Smooth muscle cell (in vitro differentiated cells): ENCODE results near the gene IRS4. TPM values are rescaled to one million over a fixed set of nuclear protein-coding genes. Genes with fewer than 3 reads are reported as not detected.

Experiments used
- DNase-seq: peaks from one replicate; lab custom pipeline; 2025; ENCODE audit not compliant: unreplicated experiment; lab: John Stamatoyannopoulos, UW
- H2AFZ ChIP-seq: fragments of 200-600 bp; sonication (generic); 2 replicates; pipeline ENCODE4 v1.6.0; 2016; ENCODE audit warnings: antibody characterized with exemption, low read depth, mild to moderate bottlenecking
- H3F3A ChIP-seq: fragments of 200-600 bp; sonication (generic); 2 replicates; pipeline ENCODE4 v1.6.0; 2017; ENCODE audit warnings: antibody characterized with exemption, low read depth
- H3K27ac ChIP-seq: fragments of 200-600 bp; sonication (generic); 2 replicates; pipeline ENCODE4 v1.5.1; 2016; ENCODE audit warnings: low read depth, mild to moderate bottlenecking
- H3K27me3 ChIP-seq: fragments of 200-600 bp; sonication (generic); 2 replicates; pipeline ENCODE4 v1.6.1; 2016; ENCODE audit warnings: low read depth, mild to moderate bottlenecking
- H3K36me3 ChIP-seq: fragments of 200-600 bp; sonication (generic); 2 replicates; pipeline ENCODE4 v1.5.1; 2016; ENCODE audit warnings: low read depth
- H3K4me1 ChIP-seq: fragments of 200-600 bp; sonication (generic); 2 replicates; pipeline ENCODE4 v1.5.1; 2016; ENCODE audit warnings: low read depth
- H3K4me2 ChIP-seq: fragments of 200-600 bp; sonication (generic); 2 replicates; pipeline ENCODE4 v1.6.0; 2016; ENCODE audit warnings: mild to moderate bottlenecking
- H3K4me3 ChIP-seq: fragments of 200-600 bp; sonication (generic); 2 replicates; pipeline ENCODE4 v1.5.1; 2016; ENCODE audit warnings: mild to moderate bottlenecking
- H3K79me2 ChIP-seq: fragments of 200-600 bp; sonication (generic); 2 replicates; pipeline ENCODE4 v1.6.0; 2016; ENCODE audit warnings: low read depth, mild to moderate bottlenecking
- H3K9ac ChIP-seq: fragments of 200-600 bp; sonication (generic); 2 replicates; pipeline ENCODE4 v1.6.0; 2016; ENCODE audit warnings: low read depth
- H3K9me3 ChIP-seq: fragments of 200-600 bp; sonication (generic); replicated peaks from 2 replicates; pipeline ENCODE4 v1.5.1; 2016; ENCODE audit warnings: low read depth
- H4K20me1 ChIP-seq: fragments of 200-600 bp; sonication (generic); 2 replicates; pipeline ENCODE4 v1.6.0; 2016; ENCODE audit warnings: low read depth
- CTCF ChIP-seq: fragments of 200-600 bp; sonication (generic); IDR thresholded peaks from 2 replicates; pipeline ENCODE4 v1.5.1; 2017; ENCODE audit warnings: borderline replicate concordance, mild to moderate bottlenecking, antibody characterized with exemption; ENCODE audit not compliant: insufficient read depth, poor library complexity, severe bottlenecking
- WGBS: methylation state at CpG from one replicate; pipeline ENCODE4 v1.1.7; 2016; ENCODE audit warnings: low lambda C conversion rate; 5-methylcytosine and 5-hydroxymethylcytosine counted together
- polyA plus RNA-seq: library from polyadenylated mRNA; unstranded; fragments of >200 nt; fragmentation: Nextera tagmentation; extraction: Ambion mirVana; gene quantifications from 2 replicates; pipeline ENCODE4 v1.2.1, GENCODE V29; 2016
- total RNA-seq: library from RNA; depleted of rRNA; stranded (reverse); fragments of >200 nt; gene quantifications from 2 replicates; pipeline ENCODE4 v1.2.3, GENCODE V29; 2014

The IRS4 gene
- total and polyA plus RNA-seq, 2 experiments from 2014 or later = 1.0 to 2.2 TPM

GRCh38 chrX:108701633-108702032, 34.7 kb downstream of the IRS4 start:
- H3K36me3 ChIP-seq = no peaks in the 10 kb centered on the region
- no peak for TF ChIP-seq CTCF
- no peaks in the 10 kb centered on the region for H3K9me3 ChIP-seq
- H3F3A ChIP-seq = no peaks in the 10 kb centered on the region
- no peak overlapping the region for H3K27ac ChIP-seq
- no peak overlapping the region for H3K9ac ChIP-seq
- H2AFZ ChIP-seq = no peak overlapping the region
- no peaks in the 10 kb centered on the region for H4K20me1 ChIP-seq
- H3K27me3 ChIP-seq = no peaks in the 10 kb centered on the region
- 67% methylated on average over 2 of the region's 2 CpGs for WGBS
- H3K4me1 ChIP-seq = peaks cover 6% of the 10 kb centered on the region
- no peak overlapping the region for H3K4me2 ChIP-seq
- no peak overlapping the region for H3K4me3 ChIP-seq
- DNase-seq = no peak
- no peaks in the 10 kb centered on the region for H3K79me2 ChIP-seq

- peak; percentile 52 for TF ChIP-seq CTCF
- 18% methylated on average over 1 of the region's 1 CpG for WGBS
- no peak overlapping the region for H2AFZ ChIP-seq
- no peak overlapping the region for H3K4me3 ChIP-seq
- no peaks in the 10 kb centered on the region for H3K36me3 ChIP-seq
- no peak overlapping the region for H3K9ac ChIP-seq
- H3K27ac ChIP-seq = no peak overlapping the region
- no peaks in the 10 kb centered on the region for H3F3A ChIP-seq
- peaks cover 6% of the 10 kb centered on the region for H3K4me1 ChIP-seq
- no peak for DNase-seq
- no peak overlapping the region for H3K4me2 ChIP-seq
- H3K27me3 ChIP-seq = no peaks in the 10 kb centered on the region
- no peaks in the 10 kb centered on the region for H3K9me3 ChIP-seq
- H3K79me2 ChIP-seq = no peaks in the 10 kb centered on the region
- no peaks in the 10 kb centered on the region for H4K20me1 ChIP-seq
Measured at GRCh38 chrX:108699368-108699767, 37.0 kb downstream of the IRS4 start.

DNA sequence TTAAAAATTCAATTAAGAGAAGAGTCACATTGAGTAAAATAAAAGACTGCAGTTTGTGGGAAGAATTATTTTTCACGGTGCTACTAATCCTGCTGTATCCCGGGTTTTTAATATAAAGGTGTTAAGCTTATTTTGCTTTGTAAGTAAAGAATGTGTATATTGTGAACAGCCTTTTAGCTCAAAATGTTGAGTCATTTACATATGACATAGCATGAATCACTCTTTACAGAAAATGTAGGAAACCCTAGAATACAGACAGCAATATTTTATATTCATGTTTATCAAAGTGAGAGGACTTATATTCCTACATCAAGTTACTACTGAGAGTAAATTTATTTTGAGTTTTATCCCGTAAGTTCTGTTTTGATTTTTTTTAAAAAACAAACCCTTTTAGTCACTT, 39.7 kb downstream of the IRS4 start:
- 62% methylated on average over 3 of the region's 3 CpGs for WGBS

More for the DNA sequence above, 39.7 kb downstream of the IRS4 start:
- H3K9me3 ChIP-seq = no peaks in the 10 kb centered on the region
- H3K4me2 ChIP-seq = no peak overlapping the region
- no peak overlapping the region for H2AFZ ChIP-seq
- H3K27me3 ChIP-seq = no peaks in the 10 kb centered on the region
- no peaks in the 10 kb centered on the region for H3K79me2 ChIP-seq
- DNase-seq = no peak
- no peaks in the 10 kb centered on the region for H3K4me1 ChIP-seq
- no peaks in the 10 kb centered on the region for H4K20me1 ChIP-seq
- no peak overlapping the region for H3K9ac ChIP-seq
- no peaks in the 10 kb centered on the region for H3F3A ChIP-seq
- no peak for TF ChIP-seq CTCF
- H3K36me3 ChIP-seq = no peaks in the 10 kb centered on the region
- no peak overlapping the region for H3K4me3 ChIP-seq
- peak overlapping the region; percentile 23 for H3K27ac ChIP-seq
